H1 (cell line): ENCODE data around the gene SBNO2. TPM values are rescaled to one million over a fixed set of nuclear protein-coding genes. Genes with fewer than 3 reads are reported as not detected.

Experiments used
- CTCF ChIA-PET: fragments of 300-600 bp; sonication (Branson Sonifier 250); formaldehyde crosslinking; loops from one replicate; lab custom pipeline; 2021; ENCODE audit not compliant: partially characterized antibody; lab: Charles Lee
- POLR2A ChIA-PET: fragments of 300-600 bp; sonication (Branson Sonifier 250); formaldehyde crosslinking; loops from one replicate; lab custom pipeline; 2021; ENCODE audit warnings: inconsistent platforms; ENCODE audit not compliant: partially characterized antibody; lab: Charles Lee
- DNase-seq, 2 experiments: peaks; one replicate each; pipeline versions ENCODE4 v3.0.0 to v3.0.0-alpha.2; 2010 to 2022; ENCODE audit warnings: low spot score in 2 of 2, low read depth in 1 of 2, mixed read lengths in 1 of 2
- FAIRE-seq: peaks from 2 replicates; lab custom pipeline; 2011; peaks lifted over from hg19 to GRCh38; lab: Jason Lieb, UNC
- H2AFZ ChIP-seq: 2 replicates; pipeline ENCODE4 v1.8.1; 2012; ENCODE audit warnings: low read length, inconsistent platforms
- H2AK5ac ChIP-seq: 2 replicates; pipeline ENCODE4 v1.6.1; 2013; ENCODE audit warnings: low read depth, low read length
- H2BK120ac ChIP-seq: replicated peaks from 2 replicates; pipeline ENCODE3; 2013; ENCODE audit warnings: low read depth, low read length, inconsistent platforms
- H2BK12ac ChIP-seq: 2 replicates; pipeline ENCODE4 v1.6.1; 2013; ENCODE audit warnings: low read depth, low read length
- H2BK15ac ChIP-seq: 2 replicates; pipeline ENCODE4 v1.6.1; 2013; ENCODE audit warnings: low read length
- H2BK20ac ChIP-seq: 2 replicates; pipeline ENCODE4 v1.6.1; 2013; ENCODE audit warnings: low read length
- H2BK5ac ChIP-seq: 2 replicates; pipeline ENCODE4 v1.6.1; 2013; ENCODE audit warnings: low read depth, low read length
- H3K14ac ChIP-seq: 2 replicates; pipeline ENCODE4 v1.6.1; 2013; ENCODE audit warnings: inconsistent platforms; ENCODE audit not compliant: insufficient read length
- H3K18ac ChIP-seq: 2 replicates; pipeline ENCODE4 v1.6.1; 2013; ENCODE audit warnings: low read length; ENCODE audit errors: extremely low read depth
- H3K23ac ChIP-seq: 2 replicates; pipeline ENCODE4 v1.6.1; 2013; ENCODE audit warnings: inconsistent platforms; ENCODE audit not compliant: insufficient read length
- H3K23me2 ChIP-seq: 2 replicates; pipeline ENCODE4 v1.6.1; 2013; ENCODE audit warnings: low read depth, low read length
- H3K27ac ChIP-seq: 2 replicates; pipeline ENCODE4 v1.6.1; 2011; ENCODE audit warnings: low read depth, low read length, inconsistent platforms
- H3K27me3 ChIP-seq, 4 experiments: replicated peaks in 1 of 4; 1 replicate in 1 of 4; 2 replicates in 3 of 4; pipeline versions ENCODE4 v1.6.1 to v1.8.1; 2011 to 2013; ENCODE audit warnings: low read length in 3 of 4, mild to moderate bottlenecking in 3 of 4, inconsistent platforms in 2 of 4, mixed read lengths in 2 of 4, moderate library complexity in 1 of 4; ENCODE audit not compliant: control insufficient read depth in 3 of 4, insufficient read depth in 3 of 4; ENCODE audit errors: extremely low read depth in 1 of 4
- H3K36me3 ChIP-seq, 4 experiments: 2 replicates each; pipeline versions ENCODE4 v1.6.1 to v1.8.1; 2011 to 2013; ENCODE audit warnings: mild to moderate bottlenecking in 4 of 4, low read length in 3 of 4, moderate library complexity in 2 of 4, control low read depth in 1 of 4, inconsistent platforms in 1 of 4; ENCODE audit not compliant: insufficient read depth in 4 of 4, control insufficient read depth in 2 of 4
- H3K4ac ChIP-seq: replicated peaks from 2 replicates; pipeline ENCODE3; 2013; ENCODE audit warnings: low read length, low read depth, mixed read lengths, inconsistent platforms; ENCODE audit not compliant: insufficient read length
- H3K4me1 ChIP-seq, 4 experiments: replicated peaks in 1 of 4; 1 replicate in 1 of 4; 2 replicates in 3 of 4; pipeline versions ENCODE4 v1.6.1 to v1.8.1; 2011 to 2013; ENCODE audit warnings: low read length in 3 of 4, inconsistent platforms in 2 of 4, mixed read lengths in 1 of 4; ENCODE audit not compliant: insufficient read depth in 4 of 4, control insufficient read depth in 3 of 4
- H3K4me2 ChIP-seq, 2 experiments: 2 replicates each; pipeline versions ENCODE4 v1.6.1 to v1.8.1; 2011 to 2013; ENCODE audit warnings: low read depth in 2 of 2, low read length in 2 of 2, control low read depth in 1 of 2, inconsistent platforms in 1 of 2, mild to moderate bottlenecking in 1 of 2; ENCODE audit not compliant: insufficient read depth in 1 of 2
- H3K4me3 ChIP-seq, 4 experiments: fragments of 200-600, 300-600 bp in 1 of 4; sonication (generic), shearing (Covaris generic), sonication (Bioruptor Twin) in 1 of 4; 2 replicates each; pipeline versions ENCODE4 v1.5.1 to v1.8.1; 2011 to 2016; ENCODE audit warnings: low read length in 4 of 4, low read depth in 3 of 4, control low read depth in 2 of 4, inconsistent platforms in 2 of 4, mild to moderate bottlenecking in 2 of 4, mixed read lengths in 1 of 4, moderate library complexity in 1 of 4; ENCODE audit not compliant: insufficient read depth in 2 of 4; ENCODE audit errors: extremely low read depth in 1 of 4
- H3K56ac ChIP-seq: replicated peaks from 2 replicates; pipeline ENCODE3; 2013; ENCODE audit warnings: low read depth, mild to moderate bottlenecking, mixed read lengths, low read length, inconsistent platforms; ENCODE audit not compliant: insufficient read length
- H3K79me1 ChIP-seq: 2 replicates; pipeline ENCODE4 v1.6.1; 2013; ENCODE audit warnings: low read depth, low read length, control low read depth
- H3K79me2 ChIP-seq, 2 experiments: 2 replicates each; pipeline versions ENCODE4 v1.6.1 to v1.8.1; 2012 to 2013; ENCODE audit warnings: low read length in 2 of 2, mild to moderate bottlenecking in 2 of 2, inconsistent platforms in 1 of 2; ENCODE audit not compliant: insufficient read depth in 2 of 2, control insufficient read depth in 1 of 2
- H3K9ac ChIP-seq, 4 experiments: replicated peaks in 1 of 4; 1 replicate in 1 of 4; 2 replicates in 3 of 4; pipeline versions ENCODE4 v1.6.1 to v1.8.1; 2011 to 2013; ENCODE audit warnings: low read depth in 3 of 4, low read length in 3 of 4, control low read depth in 2 of 4, mild to moderate bottlenecking in 2 of 4, moderate library complexity in 2 of 4, inconsistent platforms in 1 of 4; ENCODE audit errors: extremely low read depth in 1 of 4
- H3K9me3 ChIP-seq, 2 experiments: 2 replicates each; pipeline versions ENCODE4 v1.6.1 to v1.8.1; 2012 to 2013; ENCODE audit warnings: mild to moderate bottlenecking in 2 of 2, moderate library complexity in 2 of 2, control low read depth in 1 of 2, inconsistent platforms in 1 of 2, low read depth in 1 of 2, low read length in 1 of 2, mixed read lengths in 1 of 2; ENCODE audit not compliant: insufficient read depth in 2 of 2
- H4K20me1 ChIP-seq, 2 experiments: replicated peaks in 1 of 2; 2 replicates each; pipeline versions ENCODE3 to v1.8.1; 2011 to 2013; ENCODE audit warnings: inconsistent platforms in 2 of 2, low read length in 2 of 2, mild to moderate bottlenecking in 1 of 2; ENCODE audit not compliant: insufficient read depth in 2 of 2, control insufficient read depth in 1 of 2
- H4K5ac ChIP-seq: 2 replicates; pipeline ENCODE4 v1.6.1; 2013; ENCODE audit warnings: low read length, low read depth, mixed read lengths, inconsistent platforms; ENCODE audit not compliant: insufficient read length
- H4K8ac ChIP-seq: 2 replicates; pipeline ENCODE4 v1.8.0; 2013; ENCODE audit warnings: mild to moderate bottlenecking, moderate library complexity, low read length, inconsistent platforms; ENCODE audit not compliant: insufficient read depth; ENCODE audit errors: extremely low read depth
- H4K91ac ChIP-seq: replicated peaks from 2 replicates; pipeline ENCODE3; 2013; ENCODE audit warnings: low read length, mixed read lengths, inconsistent platforms; ENCODE audit not compliant: insufficient read length
- FOSL1 ChIP-seq: IDR thresholded peaks from 2 replicates; pipeline ENCODE4 v1.6.1; 2011; ENCODE audit warnings: mild to moderate bottlenecking, low read depth, low read length, moderate library complexity; ENCODE audit not compliant: insufficient read depth
- HDAC6 ChIP-seq: IDR thresholded peaks from one replicate; pipeline ENCODE4 v1.7.1; 2012; ENCODE audit warnings: low read depth, mild to moderate bottlenecking, inconsistent platforms, low read length, moderate library complexity
- JUND ChIP-seq: IDR thresholded peaks from 2 replicates; pipeline ENCODE4 v1.6.1; 2011; ENCODE audit warnings: mild to moderate bottlenecking, improper control_type of control experiment, low read length
- KDM4A ChIP-seq: IDR thresholded peaks from one replicate; pipeline ENCODE4 v1.7.1; 2012; ENCODE audit warnings: low read depth, mild to moderate bottlenecking, moderate library complexity, low read length, inconsistent platforms; ENCODE audit not compliant: severe bottlenecking
- RBBP5 ChIP-seq: IDR thresholded peaks from 2 replicates; pipeline ENCODE4 v1.7.1; 2012; ENCODE audit warnings: low read depth, mild to moderate bottlenecking, inconsistent platforms, low read length, moderate library complexity, borderline replicate concordance
- SAP30 ChIP-seq: fragments of 300-600 bp; sonication (generic); IDR thresholded peaks from 2 replicates; pipeline ENCODE4 v1.7.1; 2012; ENCODE audit warnings: low read length, moderate library complexity, mild to moderate bottlenecking, inconsistent platforms; ENCODE audit not compliant: insufficient read depth, insufficient replicate concordance
- TBP ChIP-seq: IDR thresholded peaks from 2 replicates; pipeline ENCODE4 v1.6.1; 2011; ENCODE audit warnings: low read depth, low read length, improper control_type of control experiment
- whole genome bisulfite sequencing, 2 experiments: shearing (Covaris generic) in 1 of 2; methylation state at CpG; one replicate each; pipeline versions ENCODE4 v1.1.6 to v1.1.7; 2013 to 2015; ENCODE audit warnings: low lambda C conversion rate in 2 of 2, mixed read lengths in 2 of 2, inconsistent platforms in 1 of 2, low coverage in 1 of 2, missing lambda C conversion rate in 1 of 2; ENCODE audit not compliant: insufficient replicate concordance in 2 of 2, insufficient coverage in 1 of 2, insufficient read length in 1 of 2; ENCODE audit errors: extremely low coverage in 1 of 2, missing lambda C conversion rate in 1 of 2; 5-methylcytosine and 5-hydroxymethylcytosine counted together
- polyA plus RNA-seq, 7 experiments: library from polyadenylated mRNA; depleted of rRNA in 3 of 7; stranded (reverse) in 5 of 7; unstranded in 2 of 7; fragments of >200 nt in 5 of 7; fragments of 200-250 nt in 2 of 7; gene quantifications; 1 replicate in 5 of 7; 2 replicates in 1 of 7; 4 replicates in 1 of 7; pipeline versions ENCODE4 v1.2.1 to v1.2.3, GENCODE V29; 2011 to 2013; ENCODE audit warnings: missing spikeins in 2 of 7, mixed read lengths in 2 of 7
- total RNA-seq: library from RNA; stranded (reverse); fragmentation: NEBNext Ultra II Directional; extraction: Animal tissue kit (Norgen Biotek cat#: 25700); gene quantifications from 2 replicates; pipeline ENCODE4 v1.2.1, GENCODE V29; 2021
- TF ChIP-seq, protein P1 (sequence below), 3 experiments: IDR thresholded peaks; 1 replicate in 2 of 3; 2 replicates in 1 of 3; pipeline versions ENCODE4 v1.5.1 to v1.6.1; 2011; ENCODE audit warnings: low read length in 3 of 3, mild to moderate bottlenecking in 3 of 3, inconsistent platforms in 2 of 3, low read depth in 1 of 3, moderate library complexity in 1 of 3; ENCODE audit not compliant: insufficient read depth in 1 of 3; ENCODE audit errors: control extremely low read depth in 1 of 3

The SBNO2 gene
- total and polyA plus RNA-seq, 2 of the 8 experiments (the other 6 are each of a cell fraction or from before 2014, with no cell fraction given) = 12.2 to 31.4 TPM

DNA sequence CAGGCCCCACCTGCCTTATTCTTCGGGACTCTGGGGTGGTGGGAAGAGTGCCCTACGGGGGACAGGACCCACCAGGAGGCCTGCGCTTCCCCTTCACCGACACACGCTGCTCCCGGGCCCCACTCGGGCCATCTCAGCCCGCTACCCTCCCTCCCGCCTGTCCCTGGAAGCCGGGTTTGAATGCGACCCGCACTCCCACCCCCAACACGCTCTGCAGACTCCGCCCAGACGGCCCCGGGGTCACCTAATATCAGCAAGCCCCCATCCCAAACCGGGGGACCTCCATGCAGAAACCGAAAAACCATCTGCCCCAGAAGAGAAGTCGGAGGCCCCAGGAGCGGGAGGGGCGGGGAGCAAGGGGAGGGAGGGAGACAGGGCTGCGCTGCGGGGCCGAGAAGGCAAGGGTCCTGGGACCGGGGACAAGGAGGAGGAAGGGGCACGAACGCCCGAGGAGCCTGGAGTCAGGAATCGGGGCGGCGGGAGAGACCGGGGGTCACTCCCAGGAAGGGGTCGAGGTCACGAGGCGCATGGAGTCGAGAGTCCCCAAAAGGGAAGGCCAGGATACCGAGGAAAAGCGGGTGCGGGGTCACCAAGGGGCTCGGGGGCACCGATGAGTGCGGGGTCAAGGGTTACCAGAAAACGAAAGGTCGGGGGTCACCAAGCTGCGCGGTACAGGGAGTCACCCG lies 766 bp downstream of the SBNO2 start:
- Histone ChIP-seq H3K23ac (no peak overlapping the region), H3K18ac (peak overlapping the region; percentile 71; the same call in 1 of the 2 replicates), H3K14ac (no peak overlapping the region), H2BK15ac (0 out of 2 replicates have a peak overlapping the region, but pooled peaks have one; percentile 46), H3K4me1 (peaks cover 0 to 27% (median 16%) of the 10 kb centered on the region in 4 experiments; a peak in 5 of 7 replicates), H3K27ac (peak overlapping the region; percentile 53; the same call in 1 of the 2 replicates), H4K91ac (peak overlapping the region; percentile 84), H3K56ac (peak overlapping the region; percentile 69), H3K9ac (peak overlapping the region; percentile 48 to 64 (median 53); a peak in 6 of 7 replicates), H3K4me2 (peak overlapping the region; percentile 72 to 86), H3K79me1 (peaks cover 31% of the 10 kb centered on the region), H2BK5ac (peak overlapping the region; percentile 71; the same call in 1 of the 2 replicates), H3K79me2 (peaks cover 10 to 52% of the 10 kb centered on the region in 2 experiments), H3K9me3 (no peaks in the 10 kb centered on the region), H4K8ac (peak overlapping the region; percentile 42; the same call in 1 of the 2 replicates), H2BK120ac (no peak overlapping the region), H4K20me1 (peaks cover 0 to 19% of the 10 kb centered on the region in 2 experiments), H2BK20ac (no peak overlapping the region), H4K5ac (peak overlapping the region; percentile 78), H3K23me2 (peaks cover 14% of the 10 kb centered on the region), H3K4me3 (peak overlapping the region; percentile 72 to 100 (median 78)), H3K4ac (peak overlapping the region; percentile 53), H3K36me3 (peaks cover 0 to 2% (median 0%) of the 10 kb centered on the region in 4 experiments; a peak in 1 of 8 replicates), H3K27me3 (no peaks in the 10 kb centered on the region; a peak in 1 of 7 replicates), H2AK5ac (no peak overlapping the region), H2BK12ac (no peak overlapping the region), H2AFZ (no peak overlapping the region)
- WGBS, 2 experiments = 1% methylated on average over 17 of the region's 47 CpGs; no CpG with 5 or more reads in 1 of the 2 experiments
- FAIRE-seq (no peak), DNase-seq (no peak)
- POLR2A ChIA-PET = interaction anchor here (0.6 kb wide), 1 partner anchor 37 kb away, joined by 5 read pairs; no protein-coding TSS in a partner anchor
- CTCF ChIA-PET = interaction anchor here (3.7 kb wide), 1 partner anchor 60 kb away, joined by 17 read pairs; no protein-coding TSS in a partner anchor
- TF ChIP-seq, protein P1, sequence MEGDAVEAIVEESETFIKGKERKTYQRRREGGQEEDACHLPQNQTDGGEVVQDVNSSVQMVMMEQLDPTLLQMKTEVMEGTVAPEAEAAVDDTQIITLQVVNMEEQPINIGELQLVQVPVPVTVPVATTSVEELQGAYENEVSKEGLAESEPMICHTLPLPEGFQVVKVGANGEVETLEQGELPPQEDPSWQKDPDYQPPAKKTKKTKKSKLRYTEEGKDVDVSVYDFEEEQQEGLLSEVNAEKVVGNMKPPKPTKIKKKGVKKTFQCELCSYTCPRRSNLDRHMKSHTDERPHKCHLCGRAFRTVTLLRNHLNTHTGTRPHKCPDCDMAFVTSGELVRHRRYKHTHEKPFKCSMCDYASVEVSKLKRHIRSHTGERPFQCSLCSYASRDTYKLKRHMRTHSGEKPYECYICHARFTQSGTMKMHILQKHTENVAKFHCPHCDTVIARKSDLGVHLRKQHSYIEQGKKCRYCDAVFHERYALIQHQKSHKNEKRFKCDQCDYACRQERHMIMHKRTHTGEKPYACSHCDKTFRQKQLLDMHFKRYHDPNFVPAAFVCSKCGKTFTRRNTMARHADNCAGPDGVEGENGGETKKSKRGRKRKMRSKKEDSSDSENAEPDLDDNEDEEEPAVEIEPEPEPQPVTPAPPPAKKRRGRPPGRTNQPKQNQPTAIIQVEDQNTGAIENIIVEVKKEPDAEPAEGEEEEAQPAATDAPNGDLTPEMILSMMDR (IDR thresholded peaks at IDR 0.05; ENCODE audit: control extremely low read depth in 1 of 3, insufficient read depth in 1 of 3, low read depth in 1 of 3, low read length in 3 of 3) = no peak
- TF ChIP-seq RBBP5 (0 out of 2 replicates have a peak, but pooled peaks have one; percentile 45), KDM4A (peak; percentile 39), JUND (no peak), SAP30 (peak; percentile 47), FOSL1 (no peak), TBP (no peak), HDAC6 (no peak)
